C1 segment of cervical spinal cord (tissue), 14 donors: ENCODE data around the gene MEIS1.

Experiments used
- DNase-seq, 14 donors: peaks; one replicate each; lab custom pipeline; 2025; lab: John Stamatoyannopoulos, UW

The MEIS1 gene

GRCh38 chr2:66579186-66580126 is 144.5 kb downstream of the MEIS1 start:
- DNase-seq = no peak

GRCh38 chr2:66580166-66581049 is 145.5 kb downstream of the MEIS1 start:
- DNase-seq = no peak

- peak in 2 of 14 donors; percentile 33 to 74 for DNase-seq
Observed at GRCh38 chr2:66581339-66582103, 146.6 kb downstream of the MEIS1 start.

DNA sequence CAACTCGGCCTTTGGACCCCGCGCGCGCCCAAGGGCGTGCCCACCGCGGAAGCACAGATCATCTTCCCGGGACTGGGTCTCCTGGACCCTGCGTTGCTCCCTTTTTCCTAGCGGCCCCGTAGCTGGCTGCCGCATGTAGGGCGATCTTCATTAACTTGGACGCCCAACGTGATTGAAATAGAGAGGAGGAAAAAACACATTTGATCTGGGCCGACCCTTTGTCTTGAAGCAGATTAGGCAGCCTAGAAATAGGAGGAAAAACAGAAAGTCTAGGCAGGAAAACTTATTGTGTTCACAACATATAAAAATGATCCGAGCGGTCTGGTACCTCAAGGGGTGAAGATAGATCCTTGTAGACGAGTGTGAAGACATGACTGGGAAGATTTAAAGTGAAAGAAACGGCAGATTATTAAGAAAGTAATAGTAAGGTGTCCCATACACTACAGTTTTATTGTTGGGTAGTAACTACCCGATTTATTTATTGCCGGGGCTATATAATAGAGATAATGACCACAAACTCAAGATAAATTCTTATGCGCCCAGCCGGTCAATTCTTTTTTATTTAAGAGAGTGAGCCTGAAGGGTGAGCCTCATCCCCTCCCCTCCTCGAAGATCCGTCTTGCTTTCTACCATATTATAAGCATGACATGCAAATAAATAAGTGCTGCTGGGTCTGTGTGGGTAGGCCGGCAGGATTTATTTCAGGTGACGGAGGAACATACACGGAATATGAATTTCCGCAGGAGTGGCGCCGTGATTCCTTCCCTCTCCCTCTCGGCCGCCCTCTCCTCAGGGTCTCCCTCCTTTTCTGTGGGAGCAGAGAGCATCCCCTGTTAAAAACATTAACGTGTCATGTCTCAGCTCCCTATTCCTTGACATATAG is 147.4 kb downstream of the MEIS1 start:
- DNase-seq = peak in 2 of 14 donors; percentile 15 to 73

- DNase-seq = peak in 1 of 14 donors; percentile 74
Observed at GRCh38 chr2:66582987-66583880, 148.3 kb downstream of the MEIS1 start.

GRCh38 chr2:66583881-66584280 is 149.0 kb downstream of the MEIS1 start:
- no peak for DNase-seq

GRCh38 chr2:66585587-66585986 is 150.7 kb downstream of the MEIS1 start:
- no peak for DNase-seq

DNA sequence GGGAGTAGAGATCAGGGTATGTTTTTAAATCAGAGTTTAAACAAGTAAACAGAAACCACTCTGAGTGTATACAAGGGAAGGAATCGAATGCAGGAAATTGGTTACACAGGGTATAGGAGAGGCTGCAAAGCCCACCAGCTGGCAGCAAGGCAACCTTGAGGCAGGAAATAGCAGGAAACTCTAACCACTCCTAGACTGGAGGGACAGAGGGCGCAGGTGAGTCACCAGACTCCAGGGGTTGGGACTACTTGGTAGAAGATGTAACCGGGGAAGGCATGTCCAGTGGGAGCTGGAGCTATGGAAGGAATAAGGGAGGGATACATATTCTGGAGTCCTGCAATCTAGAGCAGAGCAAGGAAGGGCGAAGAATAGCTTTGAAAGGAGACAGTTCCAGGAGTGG is 152.3 kb downstream of the MEIS1 start:
- DNase-seq = no peak

GRCh38 chr2:66594001-66594400 is 159.1 kb downstream of the MEIS1 start:
- no peak for DNase-seq

GRCh38 chr2:66595556-66595955 is 160.6 kb downstream of the MEIS1 start:
- DNase-seq = no peak

DNA sequence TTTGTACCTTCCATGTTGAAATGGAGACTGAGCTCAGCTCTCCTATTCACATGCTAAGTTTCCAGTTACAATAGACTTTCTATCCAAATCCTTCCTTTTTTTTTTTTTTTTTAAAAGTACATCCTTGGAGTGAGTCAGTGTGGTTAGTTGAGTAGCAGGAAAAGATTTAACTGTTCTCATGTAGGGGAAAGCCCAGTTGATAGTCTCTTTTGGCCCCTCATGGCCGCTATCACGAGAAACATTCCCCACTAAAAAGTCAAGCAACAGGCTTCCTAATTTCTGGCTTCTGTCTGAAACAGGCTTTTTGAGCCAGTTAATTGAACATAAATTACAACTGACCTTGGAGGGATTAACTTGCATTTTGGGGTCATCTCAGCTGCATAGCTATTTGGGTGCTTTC is 161.3 kb downstream of the MEIS1 start:
- no peak for DNase-seq

DNA sequence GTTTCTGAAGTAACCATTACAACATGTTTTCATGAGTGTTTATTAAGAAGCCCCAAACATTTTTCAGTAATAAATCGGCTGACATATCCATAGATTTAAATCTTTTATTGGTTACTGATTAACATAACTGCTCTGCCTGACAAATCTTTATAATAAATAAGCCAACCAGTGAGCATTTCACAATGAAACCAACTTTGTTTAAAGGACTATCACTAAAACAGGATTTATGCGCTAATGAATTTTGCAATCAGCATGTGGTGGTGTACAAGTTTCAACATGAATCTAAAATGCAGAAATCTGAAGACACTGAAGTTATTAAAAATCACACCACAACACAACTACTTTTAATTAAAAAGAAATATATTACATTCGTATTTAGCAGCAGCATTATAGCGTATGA is 166.7 kb downstream of the MEIS1 start:
- no peak for DNase-seq

DNA sequence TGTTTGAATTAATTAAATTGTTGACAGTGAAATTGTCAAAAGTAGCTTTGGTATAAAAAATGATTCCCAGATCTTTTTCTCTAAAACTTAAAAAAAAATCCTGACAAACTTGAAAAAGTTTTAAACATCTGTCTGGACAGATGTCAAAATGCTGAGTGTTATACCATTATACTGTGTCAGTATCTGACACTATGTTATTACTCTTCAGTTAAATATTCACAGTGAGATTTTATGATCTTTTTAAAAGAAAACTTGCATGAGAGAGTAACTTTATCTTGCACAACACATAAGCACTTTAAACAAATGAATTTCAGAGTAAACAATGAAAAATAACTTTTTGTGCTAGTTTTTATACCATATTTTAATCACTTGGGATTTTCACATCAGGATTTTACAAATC is 167.4 kb downstream of the MEIS1 start:
- no peak for DNase-seq

DNA sequence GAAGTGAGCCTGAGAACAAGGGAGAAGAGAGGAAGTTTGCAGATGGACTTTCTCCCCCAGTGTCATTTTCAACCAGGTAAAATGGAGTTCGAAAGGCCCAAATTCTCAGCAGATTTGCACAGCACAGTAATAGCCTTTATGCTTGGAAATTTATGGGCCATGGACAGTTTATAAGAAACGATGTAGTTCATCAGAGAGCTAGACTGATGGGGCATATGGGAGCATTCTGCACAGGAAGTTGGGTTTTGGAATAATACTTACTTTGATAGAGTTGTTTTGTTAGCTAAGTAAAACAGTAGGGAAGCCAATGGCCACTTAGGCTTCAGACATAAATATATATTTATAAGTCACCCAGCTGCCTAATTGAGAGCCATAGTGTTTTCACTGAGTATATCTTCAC is 169.4 kb downstream of the MEIS1 start:
- DNase-seq = no peak

DNA sequence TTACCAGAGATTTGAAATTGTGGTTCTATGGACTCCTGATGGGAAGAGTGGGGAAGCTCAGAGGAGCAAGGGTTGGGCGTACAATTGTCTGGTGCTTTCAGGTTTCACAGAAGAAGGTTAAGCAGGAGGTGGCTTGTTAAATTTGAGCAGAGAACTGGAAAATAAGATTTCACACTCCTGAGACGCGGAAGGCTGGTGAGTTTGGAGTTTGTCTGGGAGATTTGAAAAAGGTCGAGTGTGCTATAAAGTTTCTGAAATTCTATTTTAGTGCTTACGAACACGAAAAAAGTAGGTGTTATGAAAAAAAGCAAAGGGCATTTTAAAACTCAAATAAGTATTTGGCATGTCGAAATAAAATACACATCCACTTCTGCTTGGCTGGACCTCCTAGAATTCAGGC is 170.1 kb downstream of the MEIS1 start:
- no peak for DNase-seq

- no peak for DNase-seq
Observed at GRCh38 chr2:66607152-66607551, 172.2 kb downstream of the MEIS1 start.
